HG02885 (cell line): Measurements from ENCODE around the gene PARVG.

Experiments
- ATAC-seq: cut with Tn5 transposase; IDR thresholded peaks from one replicate; pipeline ENCODE4 v1.9.1; 2021; ENCODE audit warnings: mild to moderate bottlenecking; ENCODE audit not compliant: unreplicated experiment, poor library complexity

Gene PARVG

DNA sequence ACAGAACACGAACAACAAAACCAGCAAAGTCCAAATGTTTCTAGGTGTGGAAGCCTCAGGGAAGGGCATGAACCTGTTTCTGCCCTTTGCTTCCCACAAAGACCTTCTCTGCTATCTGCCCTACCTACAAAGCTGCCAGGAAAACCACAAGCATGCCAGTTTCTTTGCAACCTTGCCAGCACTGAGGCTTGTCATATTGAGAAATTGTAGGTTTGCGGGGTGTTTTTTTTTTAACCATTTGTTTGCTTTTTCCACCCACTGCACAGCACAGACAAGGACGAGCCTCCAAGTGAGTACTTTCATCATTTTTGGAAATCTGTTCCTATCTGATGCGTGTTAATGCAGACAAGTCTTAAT lies 12.8 kb downstream of the PARVG start:
- no peak for ATAC-seq

DNA sequence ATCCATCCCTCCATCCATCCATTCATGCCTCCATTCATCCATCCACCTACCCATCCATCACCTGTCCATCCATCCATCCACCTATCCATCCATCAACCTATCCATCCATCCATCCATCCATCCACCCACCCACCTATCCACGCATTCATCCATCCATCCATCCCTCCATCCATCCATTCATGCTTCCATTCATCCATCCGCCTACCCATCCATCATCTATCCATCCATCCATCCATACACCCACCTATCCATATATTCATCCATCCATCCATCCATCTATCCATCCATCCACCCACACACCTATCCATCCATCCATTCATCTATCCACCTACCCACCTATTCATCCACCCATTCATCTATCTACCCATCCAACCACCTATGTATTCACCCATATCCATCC lies 13.8 kb downstream of the PARVG start:
- no peak for ATAC-seq

DNA sequence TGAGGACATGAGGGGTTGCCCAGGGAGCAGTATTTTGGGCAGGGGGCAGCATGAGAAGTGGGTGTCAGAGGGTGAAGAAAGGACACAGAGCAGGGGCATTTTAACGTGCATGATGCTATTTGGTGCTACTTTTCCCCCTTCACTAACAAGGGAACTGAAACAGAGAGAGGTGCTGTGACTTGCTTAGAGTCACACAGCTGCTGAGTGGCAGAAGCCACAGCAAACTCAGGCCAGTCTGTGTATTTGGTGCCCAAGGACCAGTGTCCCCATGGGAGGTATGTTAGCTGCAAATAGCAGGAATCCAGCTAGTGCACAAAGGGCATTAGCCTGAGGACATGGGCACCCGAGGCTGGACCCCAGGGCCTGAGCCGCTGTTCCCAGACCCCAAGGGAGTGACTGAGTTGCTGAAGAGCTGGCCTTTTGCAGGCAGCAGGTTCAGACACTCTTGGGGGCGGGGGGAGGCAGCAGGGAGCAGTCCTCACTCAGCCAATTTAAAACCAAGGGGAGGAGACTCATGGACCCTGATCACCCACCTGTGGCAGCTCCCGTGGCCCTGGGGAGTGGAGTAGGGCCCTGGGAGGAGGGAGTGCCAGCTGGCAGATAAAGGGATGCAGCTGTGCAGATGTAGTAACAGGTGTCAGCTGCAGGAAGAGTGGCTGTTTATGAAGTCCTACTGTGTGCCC lies 14.6 kb downstream of the PARVG start:
- ATAC-seq: no peak

DNA sequence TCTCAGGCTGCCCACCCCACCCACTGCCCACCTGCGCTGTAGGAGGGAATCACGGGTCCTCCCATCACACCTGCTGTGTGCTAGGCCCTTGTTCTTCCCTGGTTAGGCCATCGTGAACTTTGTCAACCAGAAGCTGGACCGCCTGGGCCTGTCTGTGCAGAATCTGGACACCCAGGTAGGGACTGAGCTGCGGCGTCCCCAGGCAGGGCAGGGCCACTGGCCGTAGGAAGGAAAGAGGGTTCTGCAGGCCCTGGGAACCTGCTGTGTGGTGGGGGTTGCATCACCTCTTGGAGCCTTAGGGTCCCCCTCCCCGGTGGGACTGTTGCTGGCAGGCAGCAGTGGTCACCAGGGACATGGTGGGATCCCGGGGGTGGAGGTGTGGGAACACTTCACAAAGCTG lies 15.5 kb downstream of the PARVG start:
- ATAC-seq: no peak

DNA sequence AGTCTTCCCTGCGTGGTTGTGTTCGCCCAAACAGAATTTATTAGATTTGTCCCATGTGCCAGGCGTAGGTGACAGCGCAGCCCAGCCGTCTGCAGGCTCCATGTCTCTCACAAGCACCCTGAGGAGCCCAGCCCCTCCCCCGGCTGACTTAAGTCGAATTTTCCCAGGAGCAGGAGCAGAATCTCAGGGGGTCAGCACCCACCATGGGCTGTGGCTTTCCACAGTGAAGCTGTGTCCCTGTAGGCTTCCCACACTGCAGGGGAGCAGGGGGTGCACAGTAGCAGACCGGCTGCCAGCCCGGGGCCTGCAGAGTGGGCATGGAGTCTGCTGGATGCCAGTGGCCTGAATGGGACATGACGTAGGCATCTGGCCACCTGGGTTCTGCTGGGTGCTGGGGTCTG lies 16.0 kb downstream of the PARVG start:
- ATAC-seq: no peak

DNA sequence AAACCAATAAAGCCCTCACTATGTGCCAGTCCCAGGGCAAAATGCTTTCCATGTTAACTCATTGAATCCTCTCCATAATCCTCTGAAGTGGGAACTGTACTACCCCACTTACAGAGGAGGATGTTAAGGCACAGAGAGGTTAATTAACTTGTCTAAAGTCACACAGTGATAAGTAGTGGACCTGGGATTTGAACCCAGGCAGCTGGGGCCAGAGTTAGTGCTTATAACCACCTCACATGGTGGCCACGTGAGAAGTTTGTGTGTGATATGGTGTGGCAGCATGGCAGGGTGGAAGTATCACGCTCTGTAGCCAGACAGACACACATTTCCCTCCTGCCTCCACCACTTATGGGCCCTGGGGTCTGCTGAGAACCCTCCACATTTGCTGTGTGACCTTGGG lies 16.5 kb downstream of the PARVG start:
- no peak for ATAC-seq

DNA sequence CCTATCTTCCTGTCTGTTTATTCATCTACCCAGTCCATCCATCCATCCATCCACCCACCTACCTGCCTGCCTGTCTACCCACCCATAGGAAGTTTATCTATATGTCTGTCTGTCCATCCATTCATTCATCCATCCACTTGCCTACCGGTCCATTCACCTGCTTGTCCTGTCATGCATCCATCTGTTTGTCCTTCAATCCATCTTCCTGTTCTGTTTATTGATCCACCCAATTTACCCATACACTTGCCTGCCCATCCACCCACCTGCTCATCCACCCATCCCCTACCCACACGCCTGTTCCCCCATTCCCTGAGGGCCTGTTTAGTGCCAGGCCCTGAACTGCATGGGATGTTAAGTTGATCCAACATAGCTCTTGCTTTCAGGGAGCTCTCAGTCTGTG lies 18.4 kb downstream of the PARVG start:
- ATAC-seq: no peak

DNA sequence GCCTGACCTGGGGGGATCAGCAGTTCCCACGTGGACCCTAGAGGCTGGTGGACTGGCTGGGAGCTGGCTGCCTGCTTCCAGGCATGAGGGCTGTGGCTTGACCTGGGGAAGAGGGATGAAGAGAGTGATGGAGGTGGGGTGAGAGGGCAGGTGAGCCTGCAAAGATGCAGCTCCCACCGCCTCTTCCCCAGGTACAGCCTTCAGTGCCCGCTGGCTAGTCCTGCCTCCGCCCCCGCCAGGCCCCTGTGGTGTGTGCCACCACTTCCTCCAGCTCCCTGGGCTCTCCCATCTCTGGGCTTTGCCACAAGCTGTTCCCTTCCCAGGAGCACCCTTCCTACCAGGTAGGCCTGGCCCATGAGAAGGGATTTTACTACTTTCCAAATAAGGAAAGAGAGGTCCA lies 19.1 kb downstream of the PARVG start:
- ATAC-seq: no peak

DNA sequence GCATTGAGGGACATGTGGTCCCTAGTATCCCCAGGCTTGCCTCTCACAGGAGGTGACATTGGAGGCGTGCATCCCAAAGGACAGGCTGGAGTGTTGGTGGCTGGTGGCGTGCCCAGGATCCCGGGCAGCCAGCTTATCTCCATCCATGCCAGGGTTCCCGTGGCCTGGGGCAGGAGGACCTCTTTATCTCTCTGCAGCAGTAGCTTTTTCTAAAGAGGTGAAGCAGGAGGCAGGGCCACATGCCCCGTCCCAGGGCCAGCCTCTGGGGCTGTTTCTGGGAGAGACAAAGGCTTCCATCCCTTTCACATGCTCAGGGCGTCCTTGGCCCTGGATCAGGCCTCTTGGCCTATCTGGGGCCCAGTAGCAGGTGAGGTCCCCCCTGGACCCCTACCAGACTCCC lies 19.7 kb downstream of the PARVG start:
- no peak for ATAC-seq

DNA sequence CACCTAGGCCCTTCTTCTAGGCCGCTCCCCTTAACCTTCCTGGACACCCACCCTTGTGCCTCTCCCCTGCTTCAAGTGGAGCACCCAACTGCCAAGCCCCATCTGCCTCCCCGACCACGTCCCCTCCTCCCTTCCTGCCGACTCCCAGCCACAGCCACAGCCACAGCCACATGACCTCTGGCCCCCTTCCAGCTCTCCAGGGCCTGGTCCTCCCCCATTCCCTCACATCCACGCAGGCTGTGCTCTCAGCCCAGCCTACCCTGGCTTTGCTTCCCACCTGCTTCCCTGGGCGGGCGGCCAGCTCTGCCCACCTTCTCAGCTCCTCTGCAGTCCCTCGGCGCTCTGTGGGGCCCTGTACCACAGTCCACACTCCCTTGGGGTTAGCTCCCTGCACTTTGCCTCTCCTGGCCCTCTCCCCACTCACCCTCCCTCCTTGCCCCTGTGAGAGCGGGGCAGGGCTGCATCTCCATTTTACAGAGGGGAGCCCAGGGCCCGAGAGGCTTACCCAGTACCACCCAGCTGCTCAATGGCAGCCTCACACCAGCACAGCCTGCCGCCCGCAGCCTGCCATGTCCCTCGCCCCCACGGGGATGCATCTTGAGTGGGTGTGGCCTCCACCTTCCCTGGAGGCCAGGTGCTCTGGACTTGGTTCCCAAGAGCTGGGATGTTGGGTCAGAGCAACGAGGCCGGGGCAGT lies 20.3 kb downstream of the PARVG start:
- ATAC-seq: no peak

DNA sequence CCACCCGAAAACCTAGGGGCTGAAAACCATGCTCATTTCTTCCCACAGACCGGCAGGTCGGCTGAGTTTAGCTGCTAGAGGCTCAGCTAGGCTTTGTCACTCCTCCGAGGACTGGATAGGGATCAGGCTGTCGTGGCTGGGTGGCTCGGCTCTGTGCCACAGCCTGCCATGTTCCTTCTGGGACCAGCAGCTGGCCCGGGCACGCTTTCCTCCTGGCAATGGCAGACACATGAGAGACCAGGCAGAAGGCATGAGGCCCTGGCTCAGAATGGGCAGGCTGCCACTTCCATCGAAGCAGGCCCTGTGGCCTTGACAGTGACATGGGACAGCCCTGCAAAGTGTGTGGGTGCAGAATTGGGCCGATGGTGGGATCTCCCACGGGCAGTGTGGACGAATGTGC lies 20.9 kb downstream of the PARVG start:
- ATAC-seq: no peak

DNA sequence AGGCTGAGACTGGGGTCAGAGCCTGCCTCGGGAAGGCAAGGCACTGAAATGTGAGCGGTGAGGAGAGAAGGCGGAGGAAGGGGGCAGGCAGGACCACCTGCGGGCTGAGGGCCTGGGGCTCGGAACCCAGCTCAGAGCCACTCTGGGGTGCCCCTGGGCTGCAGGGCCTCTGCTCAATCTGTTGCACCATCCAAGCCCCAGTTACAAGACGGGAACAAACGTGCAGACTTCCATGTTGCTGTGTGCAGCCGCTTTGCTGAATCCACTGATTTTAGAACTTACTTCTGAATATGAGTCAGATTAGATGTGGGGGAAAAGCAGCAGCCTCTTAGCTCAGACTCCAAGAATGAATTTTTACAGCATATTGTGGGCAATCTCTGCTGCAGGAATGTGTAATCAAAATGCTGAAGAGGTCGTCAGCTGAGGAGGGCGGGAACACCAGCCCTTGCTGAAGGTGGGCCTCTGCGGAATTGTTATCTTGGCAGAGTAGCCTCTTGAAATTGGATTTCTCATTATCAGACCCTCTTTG lies 21.6 kb downstream of the PARVG start:
- no peak for ATAC-seq

DNA sequence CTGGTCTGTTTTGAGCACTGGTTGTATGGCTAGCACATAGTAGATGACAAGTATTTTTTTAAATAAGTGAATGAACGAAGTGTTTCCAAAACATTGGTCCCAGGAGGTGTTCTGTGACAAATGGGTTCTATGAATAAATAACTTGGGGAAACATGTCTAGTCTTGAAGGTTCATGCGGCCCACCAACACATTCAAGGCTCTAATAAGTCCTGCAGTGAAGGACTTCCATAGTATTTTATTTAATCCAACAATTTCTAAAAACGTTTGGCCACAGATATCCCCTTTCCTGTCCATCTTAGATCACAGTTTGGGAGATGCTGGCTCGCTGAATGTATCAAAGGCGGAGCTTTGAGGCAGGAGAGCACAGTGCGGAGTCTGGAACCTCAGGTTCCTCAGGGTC lies 22.5 kb downstream of the PARVG start:
- no peak for ATAC-seq

DNA sequence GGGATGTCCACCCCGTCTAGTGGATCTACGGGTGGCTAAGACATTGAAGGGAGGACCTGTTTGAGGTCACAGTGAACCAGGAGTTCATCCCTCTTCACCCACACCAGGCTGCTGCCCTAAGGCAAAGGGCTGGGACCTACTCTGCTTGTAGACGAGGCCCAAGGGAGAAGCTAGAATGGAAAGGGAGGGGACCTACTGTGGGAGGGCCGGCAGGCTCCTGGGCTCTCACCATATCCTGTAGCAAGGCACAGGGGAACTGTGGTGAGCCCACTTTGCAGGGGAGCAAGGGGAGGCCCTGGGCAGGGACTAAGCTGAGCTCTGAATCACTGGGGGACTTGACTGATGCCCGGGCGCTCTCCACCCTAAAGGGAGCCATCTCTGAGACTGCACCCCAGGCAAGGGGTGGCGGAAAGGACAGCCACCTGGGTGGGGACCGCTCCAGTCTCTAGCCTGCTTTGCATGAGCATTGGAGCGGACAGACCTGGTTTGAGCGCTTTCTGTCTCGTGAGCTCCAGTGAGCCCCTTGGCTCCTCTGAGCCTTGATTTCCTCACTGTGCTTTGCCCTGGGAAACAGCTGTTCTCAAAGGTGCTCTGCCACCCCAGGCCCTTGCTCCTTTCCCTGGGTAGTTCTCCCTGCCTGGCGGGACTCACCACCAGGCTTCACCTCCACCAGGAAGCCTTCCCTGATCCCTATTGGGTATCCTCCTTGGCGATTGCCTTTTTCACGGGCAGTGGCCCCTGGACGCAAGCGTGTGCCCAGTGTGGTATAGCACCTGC lies 24.2 kb downstream of the PARVG start:
- ATAC-seq: no peak

DNA sequence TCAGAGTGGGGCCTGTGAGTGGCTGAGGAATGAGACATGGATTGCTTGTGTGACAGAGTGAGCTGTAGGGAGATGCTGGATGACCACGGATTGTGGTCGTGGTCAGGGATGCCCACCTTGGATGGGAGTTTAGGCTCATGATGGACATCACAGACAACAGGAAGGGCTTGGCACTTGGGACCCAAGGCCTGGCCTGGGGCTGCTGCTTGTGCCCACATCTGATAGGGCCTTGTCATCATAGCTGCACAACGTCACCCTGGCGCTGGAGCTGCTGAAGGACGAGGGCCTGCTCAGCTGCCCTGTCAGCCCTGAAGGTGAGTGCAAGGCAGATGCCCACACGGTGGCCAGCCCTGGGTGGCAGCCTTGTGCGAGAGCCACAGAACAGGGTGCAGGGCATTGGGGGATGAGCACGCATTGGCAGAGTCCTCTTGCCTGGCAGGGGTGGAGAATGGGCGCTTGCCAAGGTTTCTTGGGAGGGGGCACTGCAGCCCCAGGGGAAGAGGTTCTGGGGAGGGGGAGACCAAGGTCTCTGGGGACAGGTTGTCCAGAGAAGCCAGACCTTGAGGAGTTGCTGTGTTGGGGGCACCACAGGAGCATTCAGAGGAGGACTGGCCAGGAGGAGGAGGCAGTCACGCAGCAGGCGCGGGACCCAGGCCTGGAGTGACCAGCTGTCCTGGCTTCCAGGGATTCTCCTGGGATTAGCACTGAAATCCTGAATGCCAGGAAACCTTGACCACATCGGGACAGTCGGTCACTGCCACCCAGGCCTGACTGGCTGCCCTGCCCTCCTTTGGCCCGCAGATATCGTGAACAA lies 25.0 kb downstream of the PARVG start:
- ATAC-seq: no peak

DNA sequence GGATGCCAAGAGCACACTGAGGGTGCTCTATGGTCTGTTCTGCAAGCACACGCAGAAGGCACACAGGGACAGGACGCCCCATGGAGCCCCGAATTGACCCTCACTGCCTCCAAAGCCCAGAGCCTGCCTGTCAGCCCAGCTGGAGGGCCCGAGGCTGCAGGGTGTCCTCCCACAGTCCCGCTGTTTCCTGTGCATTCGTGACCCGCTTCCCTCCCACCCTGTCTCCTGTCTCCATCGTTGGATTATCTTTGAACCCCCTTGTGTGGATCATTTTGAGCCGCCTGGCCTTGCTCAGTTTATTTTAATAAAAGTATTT lies 25.6 kb downstream of the PARVG start:
- no peak for ATAC-seq

DNA sequence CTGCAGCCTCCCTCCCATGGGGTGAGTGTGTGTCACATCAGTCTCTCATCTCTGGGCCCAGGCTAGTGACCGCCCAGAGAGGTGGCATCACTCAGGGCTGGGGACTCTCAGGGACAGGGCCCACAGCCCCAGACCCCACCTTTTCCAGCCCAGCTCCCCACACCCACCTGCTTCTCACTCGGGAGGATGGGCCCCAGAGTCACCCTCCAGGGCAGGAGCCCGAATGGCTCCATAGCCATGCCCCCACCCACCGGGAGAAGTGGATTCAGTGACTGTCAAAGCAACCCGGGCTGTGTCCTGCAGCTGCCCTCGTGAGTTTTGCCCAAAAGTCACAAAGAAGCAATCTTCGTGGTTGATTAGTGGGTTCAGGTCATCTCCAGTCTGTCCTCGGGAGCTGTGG lies 26.0 kb downstream of the PARVG start:
- no peak for ATAC-seq

DNA sequence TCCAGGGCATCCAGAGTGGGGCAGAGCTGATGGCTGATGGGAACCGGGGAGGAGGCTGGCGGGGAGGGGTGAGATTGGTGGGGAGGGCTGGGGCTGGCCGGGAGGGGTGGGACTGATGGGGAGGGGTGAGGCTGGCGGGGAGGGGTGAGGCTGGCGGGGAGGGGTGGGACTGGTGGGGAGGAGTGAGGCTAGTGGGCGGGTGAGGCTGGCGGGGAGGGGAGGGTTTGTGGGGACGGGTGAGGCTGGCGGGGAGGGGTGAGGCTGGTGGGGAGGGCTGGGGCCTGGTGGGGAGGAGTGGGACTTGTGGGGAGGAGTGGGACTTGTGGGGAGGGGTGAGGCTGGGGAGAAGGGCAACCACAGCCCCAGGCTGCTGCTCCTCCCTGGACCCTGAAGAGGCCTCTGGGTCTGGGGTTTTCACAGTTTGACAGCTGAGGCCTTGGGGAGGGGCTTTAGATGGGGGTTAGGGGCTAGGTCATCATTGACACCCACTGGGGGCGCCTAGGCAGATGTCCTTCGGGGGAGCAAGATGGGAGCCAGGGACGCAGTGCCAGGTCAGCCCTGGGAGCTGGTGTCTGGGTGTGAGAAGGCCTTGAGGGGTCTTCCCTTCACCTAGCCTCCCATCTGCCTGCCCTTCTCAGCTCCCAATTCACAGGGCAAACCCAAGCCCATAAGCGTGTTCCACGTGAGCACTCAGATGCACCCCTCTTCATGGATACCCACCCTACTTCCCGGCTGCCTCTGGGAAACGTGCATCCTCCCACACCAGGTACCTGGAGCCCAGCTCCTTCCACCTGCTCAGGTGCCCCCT lies 26.7 kb downstream of the PARVG start:
- no peak for ATAC-seq

DNA sequence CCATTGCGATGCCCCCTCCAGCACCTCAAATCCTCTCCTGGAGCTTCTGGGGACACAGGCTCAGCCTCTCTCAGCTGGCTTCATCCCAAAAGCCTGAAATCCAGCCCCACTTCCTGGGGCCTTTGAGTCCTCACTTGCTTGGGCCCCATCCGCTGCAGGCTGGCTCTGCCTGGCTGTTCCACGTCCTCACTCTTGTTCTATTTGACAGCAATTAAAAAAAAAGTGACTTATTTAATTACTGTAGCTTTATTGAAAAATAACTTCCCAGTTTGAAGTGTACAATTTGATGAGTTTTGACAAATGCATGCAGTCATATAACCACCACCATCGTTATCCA lies 27.2 kb downstream of the PARVG start:
- no peak for ATAC-seq

DNA sequence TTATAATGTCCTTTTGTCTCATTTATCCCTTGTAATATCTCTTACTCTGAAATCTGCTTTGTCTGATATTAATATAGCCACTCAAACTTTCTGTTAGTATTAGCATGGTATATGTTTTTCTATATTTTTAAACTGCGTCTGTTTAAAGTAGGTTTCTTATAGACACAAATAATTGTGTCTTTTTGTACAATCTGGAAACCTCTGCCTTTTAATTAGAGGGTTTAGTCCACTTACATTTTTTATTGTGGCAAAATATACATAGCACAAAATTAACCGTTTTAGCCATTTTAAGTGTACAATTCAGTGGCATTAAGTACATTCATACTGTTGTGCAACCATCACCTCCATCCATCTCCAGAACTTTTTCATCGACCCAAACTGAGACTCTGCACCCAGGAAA lies 28.6 kb downstream of the PARVG start:
- ATAC-seq: no peak
